22Rv1 (cell line): ENCODE results near the gene SPDYE18.
"Not testable (repeated sequence)": the region's sequence is repeated elsewhere in the genome, so short reads cannot be mapped to it uniquely, and the experiment has no call there.

ENCODE experiments used
- CTCF ChIP-seq: fragments of 450-650 bp; IDR thresholded peaks from 2 replicates; pipeline ENCODE4 v1.5.1; 2017; ENCODE audit warnings: mild to moderate bottlenecking
- ZFX ChIP-seq: fragments of 450-650 bp; IDR thresholded peaks from 2 replicates; pipeline ENCODE4 v1.6.1; 2017; ENCODE audit warnings: antibody characterized with exemption, borderline replicate concordance

- not testable (repeated sequence) for TF ChIP-seq CTCF, ZFX
Observed at GRCh38 chr7:77065869-77066268, 3.5 kb upstream of the SPDYE18 start.
